HepG2 (cell line): ENCODE results near the gene ZBTB7A. TPM values are rescaled to one million over a fixed set of nuclear protein-coding genes. Genes with fewer than 3 reads are reported as not detected.

Experiments used
- ARNT ChIP-seq: fragments of 450-650 bp; IDR thresholded peaks from 2 replicates; pipeline ENCODE4 v1.6.1; 2017
- ZBTB1 ChIP-seq: sonication (generic); formaldehyde crosslinking; IDR thresholded peaks from 2 replicates; pipeline ENCODE4 v1.4.0; 2020; ENCODE audit warnings: missing genetic modification reagents, borderline replicate concordance
- ZNF251 ChIP-seq: sonication (generic); formaldehyde crosslinking; IDR thresholded peaks from 2 replicates; pipeline ENCODE4 v1.9.0; 2021; ENCODE audit warnings: mild to moderate bottlenecking, missing genetic modification reagents
- polyA plus RNA-seq, 8 experiments: library from polyadenylated mRNA; depleted of rRNA in 3 of 8; stranded (reverse) in 7 of 8; unstranded in 1 of 8; fragments of >200 nt; fragmentation: Illumina TruSeq in 4 of 8; extraction: Trizol in 4 of 8; gene quantifications; 2 replicates each; pipeline versions ENCODE4 v1.2.1 to v1.2.3, GENCODE V29; 2011 to 2016; ENCODE audit warnings: low read depth in 4 of 8, missing spikeins in 1 of 8, mixed read lengths in 1 of 8; ENCODE audit not compliant: insufficient read depth in 1 of 8
- total RNA-seq, 5 experiments: library from RNA; depleted of rRNA; stranded (reverse); fragments of >200 nt; fragmentation: Illumina TruSeq; extraction: Trizol; gene quantifications; 2 replicates each; pipeline ENCODE4 v1.2.3, GENCODE V29; 2016; ENCODE audit warnings: low read depth in 1 of 5
- TF ChIP-seq, protein P1 (sequence below): sonication (generic); formaldehyde crosslinking; IDR thresholded peaks from 2 replicates; pipeline ENCODE4 v1.5.1; 2020; ENCODE audit warnings: mild to moderate bottlenecking, moderate library complexity, missing genetic modification reagents
- TF ChIP-seq, protein P2 (sequence below): IDR thresholded peaks from 2 replicates; pipeline ENCODE4 v1.6.1; 2016; ENCODE audit warnings: missing compliant biosample characterization, missing genetic modification reagents, borderline replicate concordance
- TF ChIP-seq, protein P3 (sequence below): IDR thresholded peaks from 2 replicates; pipeline ENCODE4 v1.6.1; 2016; ENCODE audit warnings: low read depth, missing genetic modification reagents, missing compliant biosample characterization
- TF ChIP-seq, protein P4 (sequence below): IDR thresholded peaks from 2 replicates; pipeline ENCODE4 v1.6.1; 2012; ENCODE audit warnings: low read length, improper control_type of control experiment
- TF ChIP-seq, protein P5 (sequence below): sonication (generic); formaldehyde crosslinking; IDR thresholded peaks from 2 replicates; pipeline ENCODE4 v1.4.0; 2020; ENCODE audit warnings: missing genetic modification reagents
- TF ChIP-seq, protein P6 (sequence below): sonication (generic); formaldehyde crosslinking; IDR thresholded peaks from 2 replicates; pipeline ENCODE4 v1.4.0; 2020; ENCODE audit warnings: missing genetic modification reagents, borderline replicate concordance
- TF ChIP-seq, protein P7 (sequence below): sonication (generic); formaldehyde crosslinking; IDR thresholded peaks from 2 replicates; pipeline ENCODE4 v1.4.0; 2020; ENCODE audit warnings: low read depth, mild to moderate bottlenecking, missing genetic modification reagents

ZBTB7A gene
- total and polyA plus RNA-seq, 2 of the 13 experiments (the other 11 are each of a cell fraction or from before 2014, with no cell fraction given), result 3.6 to 4.0 TPM

DNA sequence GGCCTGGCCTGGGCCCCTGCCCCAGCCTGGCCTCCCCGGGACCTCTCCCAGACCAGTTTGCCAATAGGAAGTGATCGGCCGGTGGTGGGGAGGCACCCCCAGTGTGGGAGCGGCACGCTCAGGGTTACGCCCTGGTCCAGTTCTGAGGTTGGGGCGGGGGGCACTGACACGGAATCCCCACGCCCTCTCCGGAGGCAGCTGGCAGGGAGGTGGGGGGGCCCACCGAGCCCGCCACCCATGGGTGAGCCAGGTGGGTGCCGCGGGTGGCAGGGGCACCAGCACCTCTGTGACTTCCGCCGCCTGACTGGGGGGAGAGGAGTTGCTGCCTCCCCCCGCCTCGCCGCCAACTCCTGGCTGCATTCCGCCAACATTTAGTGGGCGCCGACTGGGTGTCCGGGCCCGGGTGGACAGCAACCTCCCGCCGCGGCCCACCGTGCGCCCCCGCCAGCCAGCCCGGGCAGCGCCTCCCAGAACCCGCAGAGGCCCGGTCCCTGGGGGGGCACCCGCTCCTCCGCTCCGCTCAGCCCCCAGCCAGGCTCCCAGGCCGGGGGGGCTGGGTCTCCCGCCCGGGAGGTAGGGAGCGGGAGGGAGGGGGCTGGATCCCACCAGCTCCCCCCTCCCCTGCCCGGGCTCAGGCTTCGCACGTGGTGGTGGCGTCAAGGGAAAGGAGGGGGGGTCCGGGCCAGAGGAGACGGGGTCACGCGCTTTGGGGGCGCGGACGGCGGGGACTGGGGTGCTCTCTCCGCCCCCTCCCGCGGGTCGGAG, 2.0 kb downstream of the ZBTB7A start (continued):
- TF ChIP-seq, protein P1, sequence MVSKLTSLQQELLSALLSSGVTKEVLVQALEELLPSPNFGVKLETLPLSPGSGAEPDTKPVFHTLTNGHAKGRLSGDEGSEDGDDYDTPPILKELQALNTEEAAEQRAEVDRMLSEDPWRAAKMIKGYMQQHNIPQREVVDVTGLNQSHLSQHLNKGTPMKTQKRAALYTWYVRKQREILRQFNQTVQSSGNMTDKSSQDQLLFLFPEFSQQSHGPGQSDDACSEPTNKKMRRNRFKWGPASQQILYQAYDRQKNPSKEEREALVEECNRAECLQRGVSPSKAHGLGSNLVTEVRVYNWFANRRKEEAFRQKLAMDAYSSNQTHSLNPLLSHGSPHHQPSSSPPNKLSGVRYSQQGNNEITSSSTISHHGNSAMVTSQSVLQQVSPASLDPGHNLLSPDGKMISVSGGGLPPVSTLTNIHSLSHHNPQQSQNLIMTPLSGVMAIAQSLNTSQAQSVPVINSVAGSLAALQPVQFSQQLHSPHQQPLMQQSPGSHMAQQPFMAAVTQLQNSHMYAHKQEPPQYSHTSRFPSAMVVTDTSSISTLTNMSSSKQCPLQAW (CRISPR knock-in tag), result no peak
- TF ChIP-seq, protein P2, sequence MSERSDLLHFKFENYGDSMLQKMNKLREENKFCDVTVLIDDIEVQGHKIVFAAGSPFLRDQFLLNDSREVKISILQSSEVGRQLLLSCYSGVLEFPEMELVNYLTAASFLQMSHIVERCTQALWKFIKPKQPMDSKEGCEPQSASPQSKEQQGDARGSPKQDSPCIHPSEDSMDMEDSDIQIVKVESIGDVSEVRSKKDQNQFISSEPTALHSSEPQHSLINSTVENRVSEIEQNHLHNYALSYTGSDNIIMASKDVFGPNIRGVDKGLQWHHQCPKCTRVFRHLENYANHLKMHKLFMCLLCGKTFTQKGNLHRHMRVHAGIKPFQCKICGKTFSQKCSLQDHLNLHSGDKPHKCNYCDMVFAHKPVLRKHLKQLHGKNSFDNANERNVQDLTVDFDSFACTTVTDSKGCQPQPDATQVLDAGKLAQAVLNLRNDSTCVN (CRISPR knock-in tag), result no peak
- TF ChIP-seq, protein P3, sequence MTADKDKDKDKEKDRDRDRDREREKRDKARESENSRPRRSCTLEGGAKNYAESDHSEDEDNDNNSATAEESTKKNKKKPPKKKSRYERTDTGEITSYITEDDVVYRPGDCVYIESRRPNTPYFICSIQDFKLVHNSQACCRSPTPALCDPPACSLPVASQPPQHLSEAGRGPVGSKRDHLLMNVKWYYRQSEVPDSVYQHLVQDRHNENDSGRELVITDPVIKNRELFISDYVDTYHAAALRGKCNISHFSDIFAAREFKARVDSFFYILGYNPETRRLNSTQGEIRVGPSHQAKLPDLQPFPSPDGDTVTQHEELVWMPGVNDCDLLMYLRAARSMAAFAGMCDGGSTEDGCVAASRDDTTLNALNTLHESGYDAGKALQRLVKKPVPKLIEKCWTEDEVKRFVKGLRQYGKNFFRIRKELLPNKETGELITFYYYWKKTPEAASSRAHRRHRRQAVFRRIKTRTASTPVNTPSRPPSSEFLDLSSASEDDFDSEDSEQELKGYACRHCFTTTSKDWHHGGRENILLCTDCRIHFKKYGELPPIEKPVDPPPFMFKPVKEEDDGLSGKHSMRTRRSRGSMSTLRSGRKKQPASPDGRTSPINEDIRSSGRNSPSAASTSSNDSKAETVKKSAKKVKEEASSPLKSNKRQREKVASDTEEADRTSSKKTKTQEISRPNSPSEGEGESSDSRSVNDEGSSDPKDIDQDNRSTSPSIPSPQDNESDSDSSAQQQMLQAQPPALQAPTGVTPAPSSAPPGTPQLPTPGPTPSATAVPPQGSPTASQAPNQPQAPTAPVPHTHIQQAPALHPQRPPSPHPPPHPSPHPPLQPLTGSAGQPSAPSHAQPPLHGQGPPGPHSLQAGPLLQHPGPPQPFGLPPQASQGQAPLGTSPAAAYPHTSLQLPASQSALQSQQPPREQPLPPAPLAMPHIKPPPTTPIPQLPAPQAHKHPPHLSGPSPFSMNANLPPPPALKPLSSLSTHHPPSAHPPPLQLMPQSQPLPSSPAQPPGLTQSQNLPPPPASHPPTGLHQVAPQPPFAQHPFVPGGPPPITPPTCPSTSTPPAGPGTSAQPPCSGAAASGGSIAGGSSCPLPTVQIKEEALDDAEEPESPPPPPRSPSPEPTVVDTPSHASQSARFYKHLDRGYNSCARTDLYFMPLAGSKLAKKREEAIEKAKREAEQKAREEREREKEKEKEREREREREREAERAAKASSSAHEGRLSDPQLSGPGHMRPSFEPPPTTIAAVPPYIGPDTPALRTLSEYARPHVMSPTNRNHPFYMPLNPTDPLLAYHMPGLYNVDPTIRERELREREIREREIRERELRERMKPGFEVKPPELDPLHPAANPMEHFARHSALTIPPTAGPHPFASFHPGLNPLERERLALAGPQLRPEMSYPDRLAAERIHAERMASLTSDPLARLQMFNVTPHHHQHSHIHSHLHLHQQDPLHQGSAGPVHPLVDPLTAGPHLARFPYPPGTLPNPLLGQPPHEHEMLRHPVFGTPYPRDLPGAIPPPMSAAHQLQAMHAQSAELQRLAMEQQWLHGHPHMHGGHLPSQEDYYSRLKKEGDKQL, result no peak
- TF ChIP-seq, protein P4, sequence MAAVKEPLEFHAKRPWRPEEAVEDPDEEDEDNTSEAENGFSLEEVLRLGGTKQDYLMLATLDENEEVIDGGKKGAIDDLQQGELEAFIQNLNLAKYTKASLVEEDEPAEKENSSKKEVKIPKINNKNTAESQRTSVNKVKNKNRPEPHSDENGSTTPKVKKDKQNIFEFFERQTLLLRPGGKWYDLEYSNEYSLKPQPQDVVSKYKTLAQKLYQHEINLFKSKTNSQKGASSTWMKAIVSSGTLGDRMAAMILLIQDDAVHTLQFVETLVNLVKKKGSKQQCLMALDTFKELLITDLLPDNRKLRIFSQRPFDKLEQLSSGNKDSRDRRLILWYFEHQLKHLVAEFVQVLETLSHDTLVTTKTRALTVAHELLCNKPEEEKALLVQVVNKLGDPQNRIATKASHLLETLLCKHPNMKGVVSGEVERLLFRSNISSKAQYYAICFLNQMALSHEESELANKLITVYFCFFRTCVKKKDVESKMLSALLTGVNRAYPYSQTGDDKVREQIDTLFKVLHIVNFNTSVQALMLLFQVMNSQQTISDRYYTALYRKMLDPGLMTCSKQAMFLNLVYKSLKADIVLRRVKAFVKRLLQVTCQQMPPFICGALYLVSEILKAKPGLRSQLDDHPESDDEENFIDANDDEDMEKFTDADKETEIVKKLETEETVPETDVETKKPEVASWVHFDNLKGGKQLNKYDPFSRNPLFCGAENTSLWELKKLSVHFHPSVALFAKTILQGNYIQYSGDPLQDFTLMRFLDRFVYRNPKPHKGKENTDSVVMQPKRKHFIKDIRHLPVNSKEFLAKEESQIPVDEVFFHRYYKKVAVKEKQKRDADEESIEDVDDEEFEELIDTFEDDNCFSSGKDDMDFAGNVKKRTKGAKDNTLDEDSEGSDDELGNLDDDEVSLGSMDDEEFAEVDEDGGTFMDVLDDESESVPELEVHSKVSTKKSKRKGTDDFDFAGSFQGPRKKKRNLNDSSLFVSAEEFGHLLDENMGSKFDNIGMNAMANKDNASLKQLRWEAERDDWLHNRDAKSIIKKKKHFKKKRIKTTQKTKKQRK, result no peak
- TF ChIP-seq ARNT (no peak), ZBTB1 (CRISPR knock-in tag) (no peak), ZNF251 (no peak)
- TF ChIP-seq, protein P5, sequence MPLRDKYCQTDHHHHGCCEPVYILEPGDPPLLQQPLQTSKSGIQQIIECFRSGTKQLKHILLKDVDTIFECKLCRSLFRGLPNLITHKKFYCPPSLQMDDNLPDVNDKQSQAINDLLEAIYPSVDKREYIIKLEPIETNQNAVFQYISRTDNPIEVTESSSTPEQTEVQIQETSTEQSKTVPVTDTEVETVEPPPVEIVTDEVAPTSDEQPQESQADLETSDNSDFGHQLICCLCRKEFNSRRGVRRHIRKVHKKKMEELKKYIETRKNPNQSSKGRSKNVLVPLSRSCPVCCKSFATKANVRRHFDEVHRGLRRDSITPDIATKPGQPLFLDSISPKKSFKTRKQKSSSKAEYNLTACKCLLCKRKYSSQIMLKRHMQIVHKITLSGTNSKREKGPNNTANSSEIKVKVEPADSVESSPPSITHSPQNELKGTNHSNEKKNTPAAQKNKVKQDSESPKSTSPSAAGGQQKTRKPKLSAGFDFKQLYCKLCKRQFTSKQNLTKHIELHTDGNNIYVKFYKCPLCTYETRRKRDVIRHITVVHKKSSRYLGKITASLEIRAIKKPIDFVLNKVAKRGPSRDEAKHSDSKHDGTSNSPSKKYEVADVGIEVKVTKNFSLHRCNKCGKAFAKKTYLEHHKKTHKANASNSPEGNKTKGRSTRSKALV (CRISPR knock-in tag), result no peak
- TF ChIP-seq, protein P6, sequence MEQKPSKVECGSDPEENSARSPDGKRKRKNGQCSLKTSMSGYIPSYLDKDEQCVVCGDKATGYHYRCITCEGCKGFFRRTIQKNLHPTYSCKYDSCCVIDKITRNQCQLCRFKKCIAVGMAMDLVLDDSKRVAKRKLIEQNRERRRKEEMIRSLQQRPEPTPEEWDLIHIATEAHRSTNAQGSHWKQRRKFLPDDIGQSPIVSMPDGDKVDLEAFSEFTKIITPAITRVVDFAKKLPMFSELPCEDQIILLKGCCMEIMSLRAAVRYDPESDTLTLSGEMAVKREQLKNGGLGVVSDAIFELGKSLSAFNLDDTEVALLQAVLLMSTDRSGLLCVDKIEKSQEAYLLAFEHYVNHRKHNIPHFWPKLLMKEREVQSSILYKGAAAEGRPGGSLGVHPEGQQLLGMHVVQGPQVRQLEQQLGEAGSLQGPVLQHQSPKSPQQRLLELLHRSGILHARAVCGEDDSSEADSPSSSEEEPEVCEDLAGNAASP (CRISPR knock-in tag), result peak; percentile 13; the same call in 1 of the 2 replicates
- TF ChIP-seq, protein P7, sequence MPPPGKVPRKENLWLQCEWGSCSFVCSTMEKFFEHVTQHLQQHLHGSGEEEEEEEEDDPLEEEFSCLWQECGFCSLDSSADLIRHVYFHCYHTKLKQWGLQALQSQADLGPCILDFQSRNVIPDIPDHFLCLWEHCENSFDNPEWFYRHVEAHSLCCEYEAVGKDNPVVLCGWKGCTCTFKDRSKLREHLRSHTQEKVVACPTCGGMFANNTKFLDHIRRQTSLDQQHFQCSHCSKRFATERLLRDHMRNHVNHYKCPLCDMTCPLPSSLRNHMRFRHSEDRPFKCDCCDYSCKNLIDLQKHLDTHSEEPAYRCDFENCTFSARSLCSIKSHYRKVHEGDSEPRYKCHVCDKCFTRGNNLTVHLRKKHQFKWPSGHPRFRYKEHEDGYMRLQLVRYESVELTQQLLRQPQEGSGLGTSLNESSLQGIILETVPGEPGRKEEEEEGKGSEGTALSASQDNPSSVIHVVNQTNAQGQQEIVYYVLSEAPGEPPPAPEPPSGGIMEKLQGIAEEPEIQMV (CRISPR knock-in tag), result no peak
